HCT116 (cell line): Measurements from ENCODE around the gene COL23A1. TPM values are rescaled to one million over a fixed set of nuclear protein-coding genes. Genes with fewer than 3 reads are reported as not detected.

ENCODE experiments used
- ATAC-seq: fragments of 200-7000 bp; cut with Tn5 transposase; 2 replicates; pipeline ENCODE4 v1.9.1; 2020; ENCODE audit warnings: mild to moderate bottlenecking, moderate library complexity
- BruUV-seq: library from RNA; stranded (reverse); fragments of 400-500 nt; replicated peaks from 2 replicates; lab custom pipeline; 2021; lab: Mats Ljungman, UMichigan
- CTCF ChIA-PET: fragments of 300-600 bp; sonication (Branson Sonifier 250); formaldehyde crosslinking; loops from one replicate; lab custom pipeline; 2021; ENCODE audit warnings: antibody characterized with exemption; lab: Charles Lee
- POLR2A ChIA-PET: fragments of 300-600, 350-600 bp; sonication (Branson Sonifier 250); formaldehyde crosslinking; loops from one replicate; lab custom pipeline; 2021; ENCODE audit warnings: antibody characterized with exemption; lab: Charles Lee
- RAD21 ChIA-PET, 2 experiments: fragments of 300-600 bp; sonication (Branson Sonifier 250); formaldehyde crosslinking; loops; one replicate each; lab custom pipeline; 2023; ENCODE audit warnings: low total read pairs in 2 of 2; ENCODE audit not compliant: uncharacterized antibody in 2 of 2, unreplicated experiment in 2 of 2, low non-redundant PET in 1 of 2; lab: Charles Lee
- DNase-seq: peaks from one replicate; pipeline ENCODE4 v3.0.0-alpha.2; 2010; ENCODE audit warnings: low read depth, low spot score
- H2AFZ ChIP-seq: fragments of 200-600 bp; shearing (Covaris generic), sonication (generic); 2 replicates; pipeline ENCODE4 v1.6.1; 2017; ENCODE audit warnings: low read depth, mixed run types, mixed read lengths, antibody characterized with exemption, low read length; ENCODE audit not compliant: poor library complexity, severe bottlenecking
- H3K27ac ChIP-seq: 2 replicates; pipeline ENCODE4 v1.5.1; 2012; ENCODE audit warnings: low read depth, low read length
- H3K27me3 ChIP-seq: fragments of 200-600 bp; sonication (generic); 2 replicates; pipeline ENCODE4 v1.6.1; 2016; ENCODE audit warnings: mixed run types, low read length, mixed read lengths; ENCODE audit not compliant: insufficient read depth
- H3K36me3 ChIP-seq, 2 experiments: fragments of 200-500 bp in 1 of 2; fragments of 200-600 bp in 1 of 2; sonication (Bioruptor generic) in 1 of 2; sonication (generic) in 1 of 2; 2 replicates each; pipeline versions ENCODE4 v1.5.1 to v1.6.1; 2014 to 2016; ENCODE audit warnings: low read length in 2 of 2, inconsistent platforms in 1 of 2, mixed read lengths in 1 of 2, mixed run types in 1 of 2; ENCODE audit not compliant: insufficient read depth in 2 of 2, control insufficient read depth in 1 of 2
- H3K4me1 ChIP-seq, 2 experiments: fragments of 200-600 bp in 1 of 2; sonication (generic) in 1 of 2; 2 replicates each; pipeline versions ENCODE4 v1.5.1 to v1.6.1; 2012 to 2017; ENCODE audit warnings: low read length in 2 of 2, inconsistent platforms in 1 of 2, mild to moderate bottlenecking in 1 of 2, mixed read lengths in 1 of 2, mixed run types in 1 of 2, moderate library complexity in 1 of 2; ENCODE audit not compliant: insufficient read depth in 2 of 2, control insufficient read depth in 1 of 2
- H3K4me2 ChIP-seq: fragments of 200-600 bp; sonication (generic); 2 replicates; pipeline ENCODE4 v1.6.1; 2017; ENCODE audit warnings: mixed run types, low read length, mixed read lengths
- H3K4me3 ChIP-seq, 2 experiments: fragments of 200-600 bp in 1 of 2; sonication (generic) in 1 of 2; replicated peaks in 1 of 2; 2 replicates each; pipeline ENCODE4 v1.5.1; 2011 to 2016; ENCODE audit warnings: low read length in 2 of 2, control low read depth in 1 of 2, low read depth in 1 of 2, mild to moderate bottlenecking in 1 of 2, mixed read lengths in 1 of 2, mixed run types in 1 of 2
- H3K79me2 ChIP-seq: fragments of 200-600 bp; sonication (generic); 2 replicates; pipeline ENCODE4 v1.6.1; 2017; ENCODE audit warnings: mild to moderate bottlenecking, mixed run types, low read length, moderate library complexity, mixed read lengths; ENCODE audit not compliant: insufficient read depth
- H3K9ac ChIP-seq: fragments of 200-600 bp; sonication (generic); 2 replicates; pipeline ENCODE4 v1.6.1; 2016; ENCODE audit warnings: low read length, mixed read lengths
- H3K9me2 ChIP-seq: fragments of 200-600 bp; sonication (generic), shearing (Covaris generic); 2 replicates; pipeline ENCODE4 v1.6.1; 2017; ENCODE audit warnings: mixed run types, mild to moderate bottlenecking, moderate library complexity; ENCODE audit not compliant: insufficient read depth
- H3K9me3 ChIP-seq, 2 experiments: fragments of 200-500 bp in 1 of 2; fragments of 200-600 bp in 1 of 2; sonication (Bioruptor generic) in 1 of 2; sonication (generic) in 1 of 2; 2 replicates each; pipeline ENCODE4 v1.6.1; 2014 to 2017; ENCODE audit warnings: low read length in 2 of 2, mixed read lengths in 2 of 2, inconsistent platforms in 1 of 2, low read depth in 1 of 2, mild to moderate bottlenecking in 1 of 2, mixed run types in 1 of 2, moderate library complexity in 1 of 2; ENCODE audit not compliant: control insufficient read depth in 1 of 2, insufficient read depth in 1 of 2
- H4K20me1 ChIP-seq: fragments of 200-600 bp; sonication (generic), shearing (Covaris generic); 2 replicates; pipeline ENCODE4 v1.6.1; 2017; ENCODE audit warnings: mixed run types, mild to moderate bottlenecking, moderate library complexity; ENCODE audit not compliant: insufficient read depth
- CBX3 ChIP-seq: IDR thresholded peaks from 2 replicates; pipeline ENCODE4 v1.6.1; 2012; ENCODE audit warnings: low read depth
- CEBPB ChIP-seq: IDR thresholded peaks from 2 replicates; pipeline ENCODE4 v1.6.1; 2012; ENCODE audit warnings: low read depth
- EGR1 ChIP-seq: IDR thresholded peaks from 2 replicates; pipeline ENCODE4 v1.6.1; 2012; ENCODE audit warnings: low read depth
- ELF1 ChIP-seq: IDR thresholded peaks from 2 replicates; pipeline ENCODE4 v1.6.1; 2012; ENCODE audit warnings: low read depth, borderline replicate concordance
- EZH2 ChIP-seq: fragments of 200-600 bp; sonication (generic); IDR thresholded peaks from 2 replicates; pipeline ENCODE4 v1.6.1; 2017; ENCODE audit warnings: antibody characterized with exemption, mixed run types
- EZH2phosphoT487 ChIP-seq: fragments of 200-600 bp; IDR thresholded peaks from 2 replicates; pipeline ENCODE4 v1.6.1; 2018; ENCODE audit warnings: antibody characterized with exemption, borderline replicate concordance
- JUND ChIP-seq: IDR thresholded peaks from 2 replicates; pipeline ENCODE4 v1.6.1; 2012
- MAX ChIP-seq: IDR thresholded peaks from 2 replicates; pipeline ENCODE4 v1.6.1; 2012
- POLR2A ChIP-seq: IDR thresholded peaks from 2 replicates; pipeline ENCODE4 v1.7.0; 2011; ENCODE audit warnings: borderline replicate concordance; ENCODE audit not compliant: insufficient read depth, insufficient read length; ENCODE audit errors: extremely low read depth
- RAD21 ChIP-seq: IDR thresholded peaks from 2 replicates; pipeline ENCODE4 v1.6.1; 2012; ENCODE audit warnings: low read depth, mild to moderate bottlenecking
- REST ChIP-seq: IDR thresholded peaks from 2 replicates; pipeline ENCODE4 v1.6.1; 2012; ENCODE audit warnings: low read depth
- SIN3A ChIP-seq: IDR thresholded peaks from 2 replicates; pipeline ENCODE4 v1.6.1; 2012; ENCODE audit warnings: low read depth
- SP1 ChIP-seq: IDR thresholded peaks from 2 replicates; pipeline ENCODE4 v1.6.1; 2012; ENCODE audit warnings: low read depth
- SRF ChIP-seq: IDR thresholded peaks from 2 replicates; pipeline ENCODE4 v1.6.1; 2012; ENCODE audit warnings: low read depth
- ZBTB33 ChIP-seq: IDR thresholded peaks from 2 replicates; pipeline ENCODE4 v1.6.1; 2011; ENCODE audit warnings: mild to moderate bottlenecking, low read length, moderate library complexity; ENCODE audit not compliant: insufficient replicate concordance; ENCODE audit errors: extremely low read depth
- ZFX ChIP-seq: fragments of 450-650 bp; IDR thresholded peaks from 2 replicates; pipeline ENCODE4 v1.6.1; 2017
- ZNF274 ChIP-seq: fragments of 200-500 bp; sonication (Bioruptor generic); IDR thresholded peaks from 2 replicates; pipeline ENCODE4 v1.6.1; 2014; ENCODE audit warnings: mild to moderate bottlenecking, low read depth, low read length, inconsistent platforms
- intact Hi-C: fragments of 100-400 bp; cut with micrococcal nuclease; formaldehyde crosslinking; loops from 2 replicates; pipeline ENCODE4 v1.10.0; 2022
- total RNA-seq: library from RNA; stranded (reverse); gene quantifications from one replicate; pipeline ENCODE4 v1.2.1, GENCODE V29; 2021; ENCODE audit not compliant: unreplicated experiment

Gene COL23A1
- total RNA-seq, 1 experiment from 2014 or later = not detected

- no peak for DNase-seq
- Histone ChIP-seq H3K9me2 (no peaks in the 10 kb centered on the region), H3K9ac (no peak overlapping the region), H3K36me3 (no peaks in the 10 kb centered on the region), H4K20me1 (no peaks in the 10 kb centered on the region), H3K27me3 (0 out of 2 replicates have a peak, but pooled peaks cover 4% of the 10 kb centered on the region), H3K27ac (no peak overlapping the region), H3K4me3 (no peak overlapping the region), H3K79me2 (no peaks in the 10 kb centered on the region), H2AFZ (no peak overlapping the region), H3K9me3 (no peaks in the 10 kb centered on the region), H3K4me2 (no peak overlapping the region), H3K4me1 (no peaks in the 10 kb centered on the region)
- no peak for ATAC-seq
- ChIA-PET RAD21 (no interaction called here), POLR2A (no interaction called here), CTCF (no interaction called here)
- intact Hi-C loops = no loop called here
- TF ChIP-seq CEBPB = no peak
- no peak for TF ChIP-seq ZFX
- no peak for TF ChIP-seq EZH2phosphoT487
- no peak for TF ChIP-seq EGR1
- BruUV-seq = no TSS peak
Observed at GRCh38 chr5:178418471-178419010, 171.7 kb downstream of the COL23A1 start.

- H3K4me3 ChIP-seq = no peak overlapping the region
- POLR2A ChIA-PET = no interaction called here
- no peaks in the 10 kb centered on the region for H3K9me3 ChIP-seq
- no peak overlapping the region for H3K9ac ChIP-seq
- BruUV-seq = no TSS peak
- CTCF ChIA-PET = no interaction called here
- no peaks in the 10 kb centered on the region for H4K20me1 ChIP-seq
- no peak overlapping the region for H2AFZ ChIP-seq
- intact Hi-C loops = no loop called here
- ATAC-seq (no peak), DNase-seq (no peak)
- RAD21 ChIA-PET = no interaction called here
- 0 out of 2 replicates have a peak, but pooled peaks cover 5% of the 10 kb centered on the region for H3K27me3 ChIP-seq
- no peaks in the 10 kb centered on the region for H3K9me2 ChIP-seq
- H3K27ac ChIP-seq = no peak overlapping the region
- H3K4me1 ChIP-seq = no peaks in the 10 kb centered on the region
- H3K4me2 ChIP-seq = no peak overlapping the region
- no peaks in the 10 kb centered on the region for H3K36me3 ChIP-seq
- no peaks in the 10 kb centered on the region for H3K79me2 ChIP-seq
- TF ChIP-seq CBX3 (no peak), EGR1 (no peak), SIN3A (no peak), ZBTB33 (no peak), RAD21 (no peak), MAX (no peak), REST (no peak), EZH2 (no peak), SP1 (no peak), EZH2phosphoT487 (no peak), SRF (no peak), ELF1 (no peak), ZNF274 (no peak), POLR2A (no peak), JUND (no peak)
Observed at GRCh38 chr5:178418031-178418430, 172.2 kb downstream of the COL23A1 start.
